Astrocyte (in vitro differentiated cells and primary cell): ENCODE data around the gene TMEM132E. TPM values are rescaled to one million over a fixed set of nuclear protein-coding genes. Genes with fewer than 3 reads are reported as not detected.

Source experiments
- DNase-seq: peaks from one replicate; pipeline ENCODE4 v3.0.0-alpha.2; 2010; ENCODE audit warnings: low read depth
- FAIRE-seq: peaks from 2 replicates; lab custom pipeline; 2011; peaks lifted over from hg19 to GRCh38; lab: Jason Lieb, UNC
- H2AFZ ChIP-seq: 2 replicates; pipeline ENCODE4 v1.6.0; 2012; ENCODE audit warnings: low read depth, low read length, inconsistent platforms
- H3K27ac ChIP-seq: 2 replicates; pipeline ENCODE4 v1.5.1; 2011; ENCODE audit warnings: low read depth, low read length, inconsistent platforms
- H3K27me3 ChIP-seq: 2 replicates; pipeline ENCODE4 v1.6.0; 2011; ENCODE audit warnings: low read length, inconsistent platforms; ENCODE audit not compliant: insufficient read depth
- H3K36me3 ChIP-seq: 2 replicates; pipeline ENCODE4 v1.5.1; 2011; ENCODE audit warnings: low read length, inconsistent platforms; ENCODE audit not compliant: insufficient read depth
- H3K4me1 ChIP-seq: 2 replicates; pipeline ENCODE4 v1.5.1; 2011; ENCODE audit warnings: low read length, inconsistent platforms; ENCODE audit not compliant: insufficient read depth
- H3K4me2 ChIP-seq: 2 replicates; pipeline ENCODE4 v1.6.0; 2012; ENCODE audit warnings: low read length, inconsistent platforms
- H3K4me3 ChIP-seq: 2 replicates; pipeline ENCODE4 v1.5.1; 2011; ENCODE audit warnings: low read depth, mild to moderate bottlenecking, low read length, inconsistent platforms; ENCODE audit not compliant: insufficient read depth
- H3K79me2 ChIP-seq: 2 replicates; pipeline ENCODE4 v1.6.0; 2012; ENCODE audit warnings: mild to moderate bottlenecking, low read length, inconsistent platforms; ENCODE audit not compliant: insufficient read depth
- H3K9ac ChIP-seq: 2 replicates; pipeline ENCODE4 v1.6.0; 2012; ENCODE audit warnings: mild to moderate bottlenecking, low read length, inconsistent platforms
- H3K9me3 ChIP-seq: 2 replicates; pipeline ENCODE4 v1.5.1; 2012; ENCODE audit warnings: low read depth, mild to moderate bottlenecking, low read length, inconsistent platforms; ENCODE audit not compliant: insufficient read depth
- H4K20me1 ChIP-seq: 2 replicates; pipeline ENCODE4 v1.6.0; 2012; ENCODE audit warnings: low read length, inconsistent platforms; ENCODE audit not compliant: insufficient read depth
- H3K27ac Mint-ChIP-seq: one replicate; pipeline ENCODE4 v1.8.0; 2021; ENCODE audit warnings: mild to moderate bottlenecking, mixed read lengths; ENCODE audit not compliant: unreplicated experiment
- H3K27me3 Mint-ChIP-seq: one replicate; pipeline ENCODE4 v1.8.0; 2021; ENCODE audit warnings: low read depth, mixed read lengths; ENCODE audit not compliant: unreplicated experiment
- H3K36me3 Mint-ChIP-seq: one replicate; pipeline ENCODE4 v1.8.0; 2021; ENCODE audit warnings: low read depth, mixed read lengths; ENCODE audit not compliant: unreplicated experiment
- H3K4me1 Mint-ChIP-seq: one replicate; pipeline ENCODE4 v1.8.0; 2021; ENCODE audit warnings: low read depth, mixed read lengths; ENCODE audit not compliant: unreplicated experiment
- H3K4me3 Mint-ChIP-seq: one replicate; pipeline ENCODE4 v1.8.0; 2021; ENCODE audit warnings: mild to moderate bottlenecking, moderate library complexity, mixed read lengths; ENCODE audit not compliant: unreplicated experiment
- H3K9me3 Mint-ChIP-seq: one replicate; pipeline ENCODE4 v1.8.0; 2021; ENCODE audit warnings: mild to moderate bottlenecking, mixed read lengths; ENCODE audit not compliant: unreplicated experiment
- EZH2 ChIP-seq: IDR thresholded peaks from 2 replicates; pipeline ENCODE4 v1.6.1; 2012; ENCODE audit warnings: mild to moderate bottlenecking, low read length, inconsistent platforms; ENCODE audit not compliant: insufficient read depth
- total RNA-seq: library from RNA; stranded (reverse); gene quantifications from 2 replicates; pipeline ENCODE4 v1.2.1, GENCODE V29; 2021
- TF ChIP-seq, protein P1 (sequence below): IDR thresholded peaks from 2 replicates; pipeline ENCODE4 v1.5.1; 2011; ENCODE audit warnings: low read depth, mild to moderate bottlenecking, inconsistent platforms, low read length, moderate library complexity; ENCODE audit not compliant: insufficient read depth

The TMEM132E gene
- total RNA-seq, 1 donor from 2014 or later = 0.18 TPM

DNA sequence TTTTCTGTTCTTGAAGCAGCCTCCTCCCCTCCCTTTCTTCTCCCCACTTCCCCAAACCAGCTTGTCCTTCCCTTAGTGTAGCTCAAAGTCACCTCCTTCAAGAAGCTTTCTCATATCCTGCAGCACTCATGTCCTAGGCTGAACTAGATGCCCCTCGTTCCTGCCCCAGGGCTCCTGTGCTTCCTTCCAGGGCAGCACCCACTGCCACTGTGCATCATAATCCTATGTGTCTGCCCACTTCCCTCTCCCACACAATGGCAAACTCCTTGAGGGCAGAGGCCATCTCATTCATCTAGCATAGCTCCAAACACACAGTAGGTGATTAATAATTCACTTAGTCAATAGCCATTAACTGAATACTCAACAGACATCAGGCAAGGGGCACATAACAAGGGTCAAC lies 6.9 kb upstream of the TMEM132E start:
- no peaks in the 10 kb centered on the region for H4K20me1 ChIP-seq
- H3K4me1 ChIP-seq = no peaks in the 10 kb centered on the region
- H3K4me3 ChIP-seq = no peak overlapping the region
- Mint-ChIP-seq H3K27ac (no peak overlapping the region), H3K27me3 (peaks cover 76% of the 10 kb centered on the region), H3K4me1 (peaks cover 4% of the 10 kb centered on the region), H3K9me3 (peaks cover 11% of the 10 kb centered on the region), H3K36me3 (no peaks in the 10 kb centered on the region), H3K4me3 (no peak overlapping the region)
- DNase-seq (no peak), FAIRE-seq (no peak)
- no peaks in the 10 kb centered on the region for H3K79me2 ChIP-seq
- H3K4me2 ChIP-seq = no peak overlapping the region
- H3K9me3 ChIP-seq = no peaks in the 10 kb centered on the region
- no peak overlapping the region for H3K9ac ChIP-seq
- no peak overlapping the region for H3K27ac ChIP-seq
- TF ChIP-seq, protein P1, sequence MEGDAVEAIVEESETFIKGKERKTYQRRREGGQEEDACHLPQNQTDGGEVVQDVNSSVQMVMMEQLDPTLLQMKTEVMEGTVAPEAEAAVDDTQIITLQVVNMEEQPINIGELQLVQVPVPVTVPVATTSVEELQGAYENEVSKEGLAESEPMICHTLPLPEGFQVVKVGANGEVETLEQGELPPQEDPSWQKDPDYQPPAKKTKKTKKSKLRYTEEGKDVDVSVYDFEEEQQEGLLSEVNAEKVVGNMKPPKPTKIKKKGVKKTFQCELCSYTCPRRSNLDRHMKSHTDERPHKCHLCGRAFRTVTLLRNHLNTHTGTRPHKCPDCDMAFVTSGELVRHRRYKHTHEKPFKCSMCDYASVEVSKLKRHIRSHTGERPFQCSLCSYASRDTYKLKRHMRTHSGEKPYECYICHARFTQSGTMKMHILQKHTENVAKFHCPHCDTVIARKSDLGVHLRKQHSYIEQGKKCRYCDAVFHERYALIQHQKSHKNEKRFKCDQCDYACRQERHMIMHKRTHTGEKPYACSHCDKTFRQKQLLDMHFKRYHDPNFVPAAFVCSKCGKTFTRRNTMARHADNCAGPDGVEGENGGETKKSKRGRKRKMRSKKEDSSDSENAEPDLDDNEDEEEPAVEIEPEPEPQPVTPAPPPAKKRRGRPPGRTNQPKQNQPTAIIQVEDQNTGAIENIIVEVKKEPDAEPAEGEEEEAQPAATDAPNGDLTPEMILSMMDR = no peak
- no peak for TF ChIP-seq EZH2
- peaks cover 9% of the 10 kb centered on the region for H3K27me3 ChIP-seq
- H3K36me3 ChIP-seq = no peaks in the 10 kb centered on the region
- no peak overlapping the region for H2AFZ ChIP-seq

DNA sequence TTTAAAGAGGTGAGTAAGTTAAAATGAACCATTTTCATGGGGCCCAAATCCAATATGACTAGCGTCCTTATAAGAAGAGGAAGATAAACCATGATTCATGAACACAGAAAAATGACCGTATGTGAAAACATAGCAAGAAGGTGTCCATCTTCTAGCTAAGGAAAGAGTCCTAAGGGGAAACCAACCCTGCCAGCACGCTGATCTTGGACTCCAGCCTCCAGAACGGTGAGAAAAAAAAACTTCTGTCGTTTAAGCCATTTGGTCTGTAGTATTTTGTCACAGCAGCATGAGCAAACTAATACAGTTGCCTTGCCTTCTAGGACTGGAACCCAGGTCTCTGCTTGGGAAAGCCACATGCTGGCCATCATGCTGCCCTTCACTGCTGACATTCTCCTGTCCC lies 4.2 kb upstream of the TMEM132E start:
- H3K4me1 Mint-ChIP-seq = no peaks in the 10 kb centered on the region
- no peak for FAIRE-seq
- peaks cover 86% of the 10 kb centered on the region for H3K27me3 Mint-ChIP-seq
- Histone ChIP-seq H3K79me2 (no peaks in the 10 kb centered on the region), H3K4me2 (no peak overlapping the region), H2AFZ (no peak overlapping the region), H3K9me3 (peaks cover 3% of the 10 kb centered on the region), H3K4me1 (peaks cover 6% of the 10 kb centered on the region), H3K9ac (no peak overlapping the region), H3K4me3 (no peak overlapping the region), H4K20me1 (no peaks in the 10 kb centered on the region), H3K27ac (no peak overlapping the region), H3K36me3 (no peaks in the 10 kb centered on the region), H3K27me3 (peaks cover 30% of the 10 kb centered on the region)
- DNase-seq = no peak
- no peak for TF ChIP-seq EZH2
- TF ChIP-seq, protein P1 = no peak
- no peak overlapping the region for H3K4me3 Mint-ChIP-seq
- H3K9me3 Mint-ChIP-seq = peaks cover 11% of the 10 kb centered on the region
- H3K27ac Mint-ChIP-seq = no peak overlapping the region
- H3K36me3 Mint-ChIP-seq = no peaks in the 10 kb centered on the region

DNA sequence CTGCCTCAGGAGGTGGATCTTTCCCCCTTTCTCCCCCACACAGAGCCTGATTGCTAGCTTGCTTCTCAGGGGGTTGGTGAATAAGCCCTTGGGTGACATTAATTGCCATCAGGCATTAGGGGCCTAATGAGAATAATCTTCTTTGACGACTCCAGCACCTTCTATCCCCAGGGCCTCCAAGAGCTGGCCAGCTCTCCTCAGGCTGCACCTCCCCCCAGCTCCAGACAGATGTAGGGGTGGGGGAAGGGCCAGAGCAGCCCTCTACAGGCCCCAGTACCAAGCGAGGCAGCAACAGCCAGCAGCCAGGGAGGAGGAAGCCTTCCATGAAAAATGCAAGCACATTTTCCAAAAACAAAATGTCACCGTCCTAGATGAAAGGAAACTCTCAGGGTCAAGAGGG lies 1.4 kb upstream of the TMEM132E start:
- Histone ChIP-seq H3K9me3 (peaks cover 3% of the 10 kb centered on the region), H3K4me3 (no peak overlapping the region), H3K79me2 (no peaks in the 10 kb centered on the region), H4K20me1 (no peaks in the 10 kb centered on the region), H3K36me3 (no peaks in the 10 kb centered on the region), H3K27ac (no peak overlapping the region), H2AFZ (no peak overlapping the region), H3K4me1 (peaks cover 8% of the 10 kb centered on the region), H3K27me3 (peaks cover 48% of the 10 kb centered on the region), H3K4me2 (no peak overlapping the region), H3K9ac (no peak overlapping the region)
- TF ChIP-seq, protein P1 = no peak
- TF ChIP-seq EZH2 = no peak
- Mint-ChIP-seq H3K4me3 (no peak overlapping the region), H3K9me3 (peaks cover 11% of the 10 kb centered on the region), H3K36me3 (no peaks in the 10 kb centered on the region), H3K27ac (no peak overlapping the region), H3K27me3 (peaks cover 77% of the 10 kb centered on the region), H3K4me1 (peaks cover 5% of the 10 kb centered on the region)
- DNase-seq (no peak), FAIRE-seq (no peak)
